Measurements from ENCODE around the gene CDH13. TPM values are rescaled to one million over a fixed set of nuclear protein-coding genes. Genes with fewer than 3 reads are reported as not detected.

The CDH13 gene
- total RNA-seq, 1 experiment from 2014 or later, result 49.3 TPM

- Mint-ChIP-seq H3K4me3 (ENCODE audit: unreplicated experiment) (no peak overlapping the region), H3K9me3 (ENCODE audit: unreplicated experiment) (no peaks in the 10 kb centered on the region), H3K27ac (ENCODE audit: low read depth, unreplicated experiment) (no peak overlapping the region), H3K27me3 (ENCODE audit: insufficient read depth, unreplicated experiment) (no peaks in the 10 kb centered on the region), H3K36me3 (ENCODE audit: insufficient read depth, unreplicated experiment) (no peaks in the 10 kb centered on the region), H3K4me1 (ENCODE audit: insufficient read depth, unreplicated experiment) (no peaks in the 10 kb centered on the region)
- no peak for TF ChIP-seq CTCF (IDR thresholded peaks at IDR 0.05; ENCODE audit: unreplicated experiment)
- CTCF ChIA-PET, result no interaction called here
- BruUV-seq (replicated peaks), result no TSS peak
- no peak for DNase-seq (ENCODE audit: unreplicated experiment)
- intact Hi-C loops (cut with micrococcal nuclease), result no loop called here
- POLR2A ChIA-PET, result no interaction called here
These were observed 1142.7 kb downstream of the CDH13 start for GRCh38 chr16:83769397-83770008.

- no peaks in the 10 kb centered on the region for H3K9me3 Mint-ChIP-seq (ENCODE audit: unreplicated experiment)
- no TSS peak for BruUV-seq (replicated peaks)
- ChIA-PET CTCF (no interaction called here), POLR2A (no interaction called here)
- intact Hi-C loops (cut with micrococcal nuclease), result no loop called here
- no peaks in the 10 kb centered on the region for H3K36me3 Mint-ChIP-seq (ENCODE audit: insufficient read depth, unreplicated experiment)
- no peak overlapping the region for H3K27ac Mint-ChIP-seq (ENCODE audit: low read depth, unreplicated experiment)
- no peak for DNase-seq (ENCODE audit: unreplicated experiment)
- no peaks in the 10 kb centered on the region for H3K27me3 Mint-ChIP-seq (ENCODE audit: insufficient read depth, unreplicated experiment)
- no peaks in the 10 kb centered on the region for H3K4me1 Mint-ChIP-seq (ENCODE audit: insufficient read depth, unreplicated experiment)
- H3K4me3 Mint-ChIP-seq (ENCODE audit: unreplicated experiment), result no peak overlapping the region
- TF ChIP-seq CTCF (IDR thresholded peaks at IDR 0.05; ENCODE audit: unreplicated experiment), result no peak
These were observed 1144.7 kb downstream of the CDH13 start for GRCh38 chr16:83771306-83771942.

- H3K36me3 Mint-ChIP-seq (ENCODE audit: insufficient read depth, unreplicated experiment), result no peaks in the 10 kb centered on the region
- TF ChIP-seq CTCF (IDR thresholded peaks at IDR 0.05; ENCODE audit: unreplicated experiment), result no peak
- no peak for DNase-seq (ENCODE audit: unreplicated experiment)
- BruUV-seq (replicated peaks), result no TSS peak
- no peaks in the 10 kb centered on the region for H3K9me3 Mint-ChIP-seq (ENCODE audit: unreplicated experiment)
- no peaks in the 10 kb centered on the region for H3K4me1 Mint-ChIP-seq (ENCODE audit: insufficient read depth, unreplicated experiment)
- no peak overlapping the region for H3K27ac Mint-ChIP-seq (ENCODE audit: low read depth, unreplicated experiment)
- CTCF ChIA-PET, result interaction anchor here (0.6 kb wide), 1 partner anchor 821 kb away, joined by 4 read pairs; no protein-coding TSS in a partner anchor
- H3K4me3 Mint-ChIP-seq (ENCODE audit: unreplicated experiment), result no peak overlapping the region
- POLR2A ChIA-PET, result no interaction called here
- no peaks in the 10 kb centered on the region for H3K27me3 Mint-ChIP-seq (ENCODE audit: insufficient read depth, unreplicated experiment)
- intact Hi-C loops (cut with micrococcal nuclease), result no loop called here
These were observed 1146.0 kb downstream of the CDH13 start for GRCh38 chr16:83772806-83773205.

- TF ChIP-seq CTCF (IDR thresholded peaks at IDR 0.05; ENCODE audit: unreplicated experiment), result no peak
- BruUV-seq (replicated peaks), result no TSS peak
- Mint-ChIP-seq H3K27me3 (ENCODE audit: insufficient read depth, unreplicated experiment) (no peaks in the 10 kb centered on the region), H3K9me3 (ENCODE audit: unreplicated experiment) (no peaks in the 10 kb centered on the region), H3K4me1 (ENCODE audit: insufficient read depth, unreplicated experiment) (no peaks in the 10 kb centered on the region), H3K27ac (ENCODE audit: low read depth, unreplicated experiment) (no peak overlapping the region), H3K4me3 (ENCODE audit: unreplicated experiment) (no peak overlapping the region), H3K36me3 (ENCODE audit: insufficient read depth, unreplicated experiment) (no peaks in the 10 kb centered on the region)
- no peak for DNase-seq (ENCODE audit: unreplicated experiment)
- intact Hi-C loops (cut with micrococcal nuclease), result no loop called here
- CTCF ChIA-PET, result no interaction called here
- POLR2A ChIA-PET, result interaction anchor here (0.7 kb wide), 1 partner anchor 27 kb away, joined by 3 read pairs; no protein-coding TSS in a partner anchor
These were observed 1147.3 kb downstream of the CDH13 start for GRCh38 chr16:83774066-83774465.

All from MCF 10A (cell line).